ENCODE data around the gene MRPL24.
"Not testable (repeated sequence)": the region's sequence is repeated elsewhere in the genome, so short reads cannot be mapped to it uniquely, and the experiment has no call there.

The MRPL24 gene
- 12.9 to 45.0 (median 20.9) reads per million in 17 experiments for total RNA-seq

DNA sequence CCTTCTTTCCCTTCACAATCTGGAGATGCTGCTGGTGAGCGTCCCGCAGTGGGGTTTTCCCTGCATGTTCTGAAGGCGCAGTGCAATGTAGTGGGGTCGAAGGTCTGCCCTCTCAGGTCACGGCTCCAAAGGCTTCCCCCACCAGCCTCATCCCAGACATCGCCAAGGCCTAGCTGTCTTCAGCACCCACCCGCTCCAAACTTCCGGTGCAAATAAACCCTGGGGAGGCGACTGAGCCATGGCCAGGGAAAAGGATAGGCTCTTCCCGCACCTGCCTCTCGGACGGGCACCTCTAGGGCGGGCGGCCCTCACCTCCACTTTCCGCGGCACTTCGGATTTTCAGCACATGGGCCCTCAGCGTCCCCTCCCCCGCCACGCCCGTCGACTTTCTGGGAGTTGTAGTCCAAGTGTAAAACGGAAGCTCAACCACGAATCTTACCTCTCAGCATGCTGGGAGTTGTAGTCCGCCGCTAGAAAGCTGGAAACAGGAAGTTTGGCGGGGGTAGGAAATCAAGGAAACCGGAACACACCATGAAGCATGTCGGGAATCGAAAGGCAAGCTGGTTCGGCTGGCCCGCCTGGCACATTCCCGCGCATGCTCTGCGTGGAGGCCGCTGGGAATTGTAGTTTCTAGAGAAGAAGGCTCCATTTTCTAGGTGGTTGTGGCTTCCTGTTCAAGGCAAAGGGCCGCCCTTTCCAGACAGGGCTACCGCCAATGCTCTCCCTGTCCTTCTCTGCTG, at the start of gene MRPL24:
MRPL24 (minus strand) TSS at position 348 of the 740 bp plus-strand sequence. CDS start 2,384 bp downstream, outside the sequence.
- DNase-seq: peak; percentile 97 to 99 (median 98)

DNA sequence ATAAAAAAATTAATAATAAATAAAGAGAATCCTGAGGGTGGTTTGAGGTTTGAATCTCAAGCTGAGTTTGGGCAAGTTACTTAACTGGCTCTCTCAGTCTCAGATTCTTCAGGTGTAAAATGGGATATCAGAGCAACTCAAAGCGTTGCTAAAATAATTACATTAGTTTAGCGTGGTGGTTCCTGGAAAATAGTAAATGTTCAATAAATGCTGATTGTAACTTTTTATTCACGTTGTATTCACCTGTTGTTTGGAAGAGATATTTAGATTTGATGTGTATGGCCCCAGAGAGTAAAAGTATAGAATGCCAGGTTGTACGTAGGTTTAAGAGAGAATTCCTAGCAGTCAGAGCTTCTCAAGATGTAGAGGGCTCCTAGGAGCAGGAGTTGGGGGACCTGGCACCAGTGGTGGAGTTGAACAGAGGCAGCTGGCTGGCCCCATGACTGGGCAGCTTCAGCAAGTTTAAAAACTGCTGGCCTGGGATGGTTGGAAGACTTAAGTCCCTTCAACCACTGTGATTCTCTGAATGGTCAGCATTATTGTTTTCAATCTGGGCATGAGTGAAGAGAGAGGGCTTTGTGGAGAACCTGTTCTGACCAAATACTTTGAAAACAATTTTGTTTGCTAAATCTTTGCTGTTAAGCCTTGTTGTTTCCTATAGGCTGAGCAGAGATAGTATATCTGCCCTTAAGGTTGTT, 48.9 kb upstream of the MRPL24 start:
- DNase-seq: no peak

DNA sequence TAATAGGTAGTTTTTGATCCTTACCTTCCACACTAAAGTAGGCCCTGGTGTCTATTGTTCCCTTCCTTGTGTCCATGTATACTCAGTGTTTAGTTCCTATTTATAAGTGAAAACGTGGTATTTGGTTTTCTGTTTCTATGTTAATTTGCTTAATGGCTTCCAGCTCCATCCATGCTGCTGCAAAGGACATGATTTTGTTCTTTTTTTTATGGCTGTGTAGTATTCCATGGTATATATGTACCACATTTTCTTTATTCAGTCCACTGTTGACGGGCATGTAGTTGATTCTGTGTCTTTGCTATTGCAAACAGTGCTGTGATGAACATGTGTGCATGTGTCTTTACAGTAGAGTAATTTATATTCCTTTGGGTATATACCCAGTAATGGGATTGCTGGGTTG, 47.2 kb upstream of the MRPL24 start:
- DNase-seq: no peak

DNA sequence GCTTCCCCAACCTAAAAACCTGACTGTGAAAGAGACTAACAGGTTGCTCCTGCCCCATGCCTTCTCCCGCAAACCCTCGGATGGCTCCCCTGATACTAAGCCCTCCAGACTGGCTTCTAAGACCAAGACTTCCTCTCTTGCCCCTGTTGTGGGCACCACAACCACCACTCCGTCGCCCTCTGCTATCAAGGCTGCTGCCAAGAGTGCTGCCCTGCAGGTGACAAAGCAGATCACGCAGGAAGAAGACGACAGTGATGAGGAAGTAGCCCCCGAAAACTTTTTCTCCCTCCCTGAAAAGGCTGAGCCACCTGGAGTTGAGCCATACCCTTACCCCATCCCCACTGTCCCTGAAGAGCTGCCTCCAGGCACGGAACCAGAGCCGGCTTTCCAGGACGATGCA, 45.8 kb upstream of the MRPL24 start:
- no peak for DNase-seq

DNA sequence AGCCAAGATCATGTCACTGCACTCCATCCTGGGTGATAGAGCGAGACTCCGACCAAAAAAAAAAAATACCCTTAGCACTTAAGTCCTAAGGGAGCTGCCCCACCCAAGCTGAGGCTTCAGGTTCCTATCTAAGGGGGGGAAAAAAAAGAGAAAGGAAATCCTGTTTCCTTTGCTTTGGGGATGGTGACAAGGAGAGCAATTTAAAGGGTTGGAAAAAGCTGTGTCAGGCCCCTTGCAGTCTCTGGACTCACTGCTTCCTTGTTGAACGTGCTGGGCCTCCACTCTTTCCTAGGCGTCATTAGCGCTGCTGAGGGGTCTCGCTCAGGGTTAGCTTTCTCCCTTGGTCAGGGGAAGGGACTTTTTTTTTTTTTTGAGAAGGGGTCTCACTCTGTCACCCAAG, 44.6 kb upstream of the MRPL24 start:
- no peak for DNase-seq

DNA sequence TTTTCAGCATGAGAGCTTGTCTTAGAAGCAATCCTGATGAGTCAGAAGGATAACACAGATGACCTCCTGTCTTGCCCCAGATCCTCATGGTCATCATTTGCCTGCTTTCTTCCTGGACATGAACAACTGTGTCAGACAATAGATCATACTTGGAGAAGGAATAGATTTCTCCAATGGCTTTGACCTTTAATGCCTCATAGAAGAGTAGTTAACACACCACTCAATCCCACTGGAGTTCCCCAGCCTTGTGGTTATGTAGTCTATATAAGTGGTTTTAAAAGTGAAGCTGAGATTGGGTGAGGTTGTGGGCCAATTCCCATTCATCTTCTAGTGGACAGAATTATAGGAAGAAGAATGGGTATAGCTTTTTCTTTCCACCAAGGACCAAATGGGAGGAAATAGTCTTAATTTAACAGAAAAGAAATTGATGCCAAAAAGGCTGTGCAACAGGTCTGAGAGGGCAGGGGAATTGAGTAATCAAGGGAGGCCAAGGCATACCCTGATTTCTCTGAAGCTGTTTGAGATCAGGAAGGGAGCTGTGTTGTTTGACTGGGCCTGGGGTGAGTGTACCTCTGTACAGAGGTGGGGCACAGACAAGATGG, 40.8 kb upstream of the MRPL24 start:
- peak; percentile 17 to 65 (median 29) for DNase-seq

DNA sequence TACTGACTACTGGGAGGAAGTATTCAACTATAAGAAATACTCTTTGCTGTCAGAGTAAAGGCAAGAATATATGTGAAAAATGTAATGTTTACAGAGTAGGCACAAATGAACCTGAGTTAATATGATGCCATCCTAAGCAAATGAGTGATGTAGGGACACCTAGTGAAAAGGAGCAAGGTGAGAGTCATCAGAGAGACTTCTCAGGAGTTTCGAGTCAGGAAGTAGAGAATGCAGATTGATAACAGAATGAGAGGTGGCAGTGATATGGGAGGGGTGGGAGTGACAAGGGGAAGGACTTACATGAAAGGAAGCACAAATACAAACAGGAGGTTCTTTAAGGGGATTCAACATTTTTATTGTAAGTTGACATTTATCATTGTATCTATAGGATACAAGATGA, 36.7 kb upstream of the MRPL24 start:
- no peak for DNase-seq

DNA sequence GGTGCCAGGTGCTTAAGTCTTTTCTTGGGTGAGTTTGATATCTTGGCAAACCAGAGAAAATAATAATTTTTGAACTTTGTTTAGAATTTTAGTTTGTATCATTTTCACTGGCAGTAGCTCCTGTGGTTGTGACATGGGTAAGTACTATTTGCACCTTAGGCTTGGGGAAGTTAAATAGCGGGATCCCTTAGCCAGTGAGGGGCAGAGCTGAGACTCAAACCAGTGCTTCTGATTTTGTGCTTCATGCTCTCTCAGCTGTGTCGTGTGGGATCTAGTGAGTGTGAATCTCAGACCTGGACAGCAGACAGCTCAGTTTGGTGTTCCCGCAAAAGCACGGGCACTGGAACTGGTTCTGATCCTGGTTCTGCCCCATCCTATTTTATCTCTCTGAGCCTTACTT, 36.1 kb upstream of the MRPL24 start:
- no peak for DNase-seq

DNA sequence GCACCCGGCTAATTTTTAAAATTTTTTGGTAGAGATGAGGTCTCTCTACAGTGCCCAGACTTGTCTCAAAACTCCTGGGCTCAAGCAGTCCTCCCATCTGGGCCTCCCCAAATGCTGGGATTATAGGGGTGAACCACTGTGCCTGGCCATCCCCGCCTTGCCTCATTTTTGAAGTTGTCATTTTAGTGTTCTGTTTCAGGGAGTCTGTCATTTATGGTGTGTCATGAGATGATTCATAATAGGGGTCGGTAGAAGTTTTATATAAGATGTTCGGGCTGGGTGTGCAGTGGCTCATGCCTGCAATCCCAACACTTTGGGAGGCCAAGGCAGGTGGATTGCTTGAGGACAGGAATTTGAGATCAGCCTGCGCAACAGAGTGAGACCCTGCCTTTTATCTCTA, 34.9 kb upstream of the MRPL24 start:
- DNase-seq: no peak

DNA sequence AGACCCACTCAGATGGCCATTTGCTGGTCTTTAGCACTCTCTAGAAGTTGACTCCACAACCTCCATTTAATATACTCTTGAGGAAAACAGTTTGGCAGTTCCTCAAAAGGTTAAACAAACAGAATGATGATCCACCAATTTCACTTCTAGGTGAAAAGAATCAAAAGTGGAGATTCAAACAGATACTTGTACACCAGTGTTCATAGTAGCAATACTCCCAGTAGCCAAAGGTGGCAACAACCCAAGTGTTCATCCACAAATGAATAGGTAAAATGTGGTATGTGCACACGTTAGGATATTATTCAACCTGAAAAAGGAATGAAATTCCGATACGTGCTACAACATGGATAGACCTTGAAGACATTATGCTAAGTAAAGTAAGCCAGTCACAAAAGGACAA, 32.7 kb upstream of the MRPL24 start:
- no peak for DNase-seq

DNA sequence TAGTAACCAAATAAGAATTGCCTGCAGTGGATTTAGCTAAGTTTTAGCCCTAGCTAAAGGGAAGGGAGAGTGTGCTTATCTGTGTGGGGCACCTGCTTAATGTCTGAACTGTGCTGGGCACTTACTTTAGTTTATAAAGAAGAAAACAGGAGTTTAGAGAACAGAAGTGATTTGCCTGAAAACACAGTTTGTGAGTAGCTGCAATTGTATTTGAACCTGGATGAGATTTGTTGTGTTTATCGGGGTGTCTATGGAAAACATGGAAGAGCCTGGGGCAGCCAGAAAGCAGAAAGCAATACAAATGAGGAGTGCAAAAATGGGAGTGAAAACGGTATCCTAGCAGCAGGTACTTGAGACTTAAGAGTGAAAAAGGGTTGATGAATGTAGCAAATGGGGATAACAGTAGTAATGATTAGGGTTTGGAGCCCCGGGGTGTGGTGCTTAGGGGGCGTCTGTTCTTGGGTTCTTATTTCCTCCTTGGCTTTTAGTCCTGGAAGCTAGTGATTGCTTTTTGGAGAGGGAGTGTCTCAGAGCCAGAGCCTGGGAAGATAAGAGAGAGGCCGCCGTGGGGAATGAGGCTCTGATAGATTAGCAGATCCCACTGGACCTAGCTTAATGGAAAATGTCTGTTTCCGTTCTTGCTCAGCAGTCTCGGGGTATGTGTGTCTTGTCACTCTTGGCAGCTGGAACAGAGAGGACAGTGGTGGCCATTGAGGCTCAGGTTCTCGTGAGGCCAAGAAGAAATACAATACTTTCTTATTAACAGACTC, 32.0 kb upstream of the MRPL24 start:
- no peak for DNase-seq

DNA sequence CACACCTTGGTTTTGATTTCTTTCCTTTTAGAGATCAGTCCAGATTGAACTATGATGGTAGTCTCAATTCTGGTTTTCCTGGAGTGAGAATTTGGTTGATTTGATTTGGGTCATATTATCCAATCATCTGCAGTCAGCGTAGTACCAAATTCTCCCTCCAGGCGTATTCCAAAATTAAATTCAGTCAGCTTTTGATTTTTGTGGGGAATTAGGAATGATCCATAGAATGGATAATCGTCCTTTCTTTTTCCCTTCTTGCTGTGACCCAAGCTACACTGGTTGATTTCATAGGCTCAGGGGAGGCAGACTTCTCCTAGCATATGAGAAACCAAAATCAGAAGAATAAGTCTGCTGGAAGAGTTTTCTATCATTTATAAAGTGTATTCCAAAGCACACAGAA, 31.3 kb upstream of the MRPL24 start:
- DNase-seq: no peak

DNA sequence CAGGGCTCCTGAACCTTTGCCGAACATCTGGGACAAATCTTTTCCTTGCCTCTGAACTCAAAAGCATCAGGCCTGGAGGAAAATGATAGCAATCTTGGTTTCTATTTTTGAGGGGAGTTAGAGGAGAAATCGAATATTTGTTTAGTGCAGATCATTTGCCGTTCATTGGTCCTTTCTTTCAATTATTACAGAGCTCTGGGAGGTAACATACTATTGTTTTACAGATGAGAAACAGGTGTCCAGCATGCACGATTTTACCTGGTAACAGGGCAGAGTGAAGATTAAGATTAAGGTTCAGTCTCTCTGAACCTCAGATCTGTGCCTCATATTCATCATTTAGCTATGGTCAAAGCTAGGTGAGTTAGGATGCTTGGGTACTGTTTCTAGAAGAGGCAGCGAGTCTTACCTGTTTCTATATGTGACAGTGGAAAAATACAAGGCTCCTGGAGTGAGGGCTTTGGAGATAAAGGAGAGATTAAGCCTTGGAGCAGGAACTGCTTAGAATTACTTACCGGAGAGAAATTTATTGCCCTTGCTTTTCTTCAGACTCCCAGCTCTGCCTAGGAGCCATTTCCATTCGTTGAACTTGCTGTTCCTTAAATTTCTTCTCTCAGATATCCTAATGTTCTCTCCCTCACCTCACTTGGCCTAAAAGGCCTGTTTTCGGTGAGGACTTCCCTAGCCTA, 27.9 kb upstream of the MRPL24 start:
- DNase-seq: peak in 1 of 4 experiments; percentile 22

DNA sequence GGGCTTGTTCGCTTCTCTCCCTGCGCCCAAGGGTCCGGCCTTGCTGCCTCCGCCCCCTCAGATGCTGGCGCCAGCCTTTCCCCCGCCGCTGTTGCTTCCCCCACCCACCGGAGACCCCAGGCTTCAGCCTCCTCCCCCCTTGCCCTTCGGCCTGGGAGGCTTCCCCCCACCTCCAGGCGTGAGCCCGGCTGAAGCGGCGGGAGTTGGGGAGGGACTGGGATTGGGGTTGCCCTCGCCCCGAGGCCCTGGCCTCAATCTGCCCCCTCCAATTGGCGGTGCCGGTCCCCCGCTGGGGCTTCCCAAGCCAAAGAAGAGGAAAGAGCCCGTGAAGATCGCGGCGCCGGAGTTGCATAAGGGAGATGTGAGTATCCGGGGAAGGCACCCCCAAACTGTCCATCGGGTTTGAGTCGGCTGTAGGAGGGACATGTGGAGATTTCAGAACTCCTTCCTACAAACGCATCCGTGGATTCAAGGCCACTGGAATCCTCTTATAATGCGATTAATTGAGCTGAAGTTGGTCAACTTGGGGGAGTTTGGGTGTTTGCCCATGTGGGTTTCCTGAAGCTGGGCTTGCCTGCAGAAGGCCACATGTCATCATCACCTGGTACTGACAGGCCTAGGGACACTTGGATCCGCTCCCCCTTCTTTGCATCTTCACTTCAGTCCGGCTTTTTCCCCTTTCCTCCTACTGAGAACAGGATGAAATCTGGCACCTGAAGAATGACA, 27.2 kb upstream of the MRPL24 start:
- DNase-seq: peak; percentile 33 to 68 (median 42)

DNA sequence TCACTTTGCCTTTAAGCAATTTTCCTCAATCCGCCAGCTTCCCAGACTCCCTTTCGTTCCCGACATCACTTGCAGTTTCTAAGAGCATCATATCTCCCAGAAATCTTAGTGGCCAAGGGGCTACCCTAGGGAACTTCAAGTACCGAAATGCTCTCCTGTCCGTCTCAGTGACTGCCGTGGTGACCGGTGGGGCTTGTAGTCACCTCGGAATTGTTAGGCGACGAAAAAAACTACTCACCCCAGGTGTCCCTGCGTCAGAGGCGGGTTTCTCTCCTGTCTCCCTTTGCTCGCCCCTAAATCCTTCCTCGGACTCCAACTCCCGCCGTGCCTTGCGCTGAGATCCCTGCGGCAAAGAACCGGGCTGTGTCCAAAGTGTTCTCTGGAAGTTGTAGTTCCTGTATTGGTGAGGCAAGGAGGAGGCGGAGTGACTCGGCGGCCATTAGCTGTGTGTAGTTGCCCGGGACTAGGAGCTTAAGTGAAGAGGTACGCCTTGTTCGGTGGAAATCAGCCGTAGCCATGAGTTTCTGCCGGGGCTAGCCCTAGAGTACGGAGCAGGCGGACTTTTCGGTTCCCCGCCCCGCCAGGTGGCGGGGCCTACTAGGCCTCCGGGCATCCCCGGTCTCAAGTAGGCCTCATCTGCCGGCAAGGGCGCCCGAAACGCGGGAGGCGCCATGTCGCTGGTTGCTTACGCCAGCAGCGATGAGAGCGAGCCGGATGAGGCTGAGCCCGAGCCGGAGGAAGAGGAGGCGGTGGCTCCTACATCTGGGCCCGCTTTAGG, 26.4 kb upstream of the MRPL24 start, which contains the start of gene PRCC:
PRCC (plus strand) TSS at position 435 of the 778 bp plus-strand sequence; CDS start at position 672, 237 bp downstream.
- DNase-seq: peak; percentile 98 to 100 (median 98)

DNA sequence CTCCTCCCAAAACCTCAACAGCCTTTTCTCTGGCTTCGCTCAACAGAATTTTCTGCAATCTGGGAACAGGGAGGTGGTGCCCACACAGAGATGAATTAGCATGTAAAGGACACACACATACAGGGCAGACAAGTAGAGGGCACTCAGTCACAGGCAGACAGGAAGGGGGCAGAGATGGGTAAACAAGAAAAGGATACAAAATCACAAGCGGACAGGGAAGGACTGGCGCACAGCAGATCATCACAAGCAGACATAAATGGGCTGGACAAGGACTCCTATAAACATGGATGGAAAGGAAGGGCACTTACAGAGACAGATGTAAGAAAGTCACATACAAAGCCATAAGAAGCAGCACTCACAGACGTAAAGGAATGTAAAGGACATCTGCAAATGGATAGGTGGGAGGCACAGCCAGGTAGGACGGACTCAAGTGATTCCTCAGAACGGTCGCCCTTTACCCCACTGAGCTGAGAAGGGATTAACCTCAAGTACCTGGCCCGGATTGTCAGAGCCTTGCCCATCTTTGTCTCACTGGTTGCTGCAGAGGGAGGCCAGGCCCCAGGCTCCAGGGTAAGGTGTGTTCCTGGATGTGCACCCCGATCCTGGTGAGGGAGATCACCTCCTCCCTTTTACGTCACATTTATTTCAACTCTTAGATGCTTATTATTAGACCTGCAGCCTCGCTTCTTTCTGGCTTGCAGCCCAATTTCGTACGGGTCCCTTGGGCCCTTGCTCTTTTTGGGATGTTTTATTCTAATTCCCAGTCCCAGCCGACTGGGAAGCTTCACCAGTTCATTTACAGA, 25.6 kb upstream of the MRPL24 start:
- no peak for DNase-seq

DNA sequence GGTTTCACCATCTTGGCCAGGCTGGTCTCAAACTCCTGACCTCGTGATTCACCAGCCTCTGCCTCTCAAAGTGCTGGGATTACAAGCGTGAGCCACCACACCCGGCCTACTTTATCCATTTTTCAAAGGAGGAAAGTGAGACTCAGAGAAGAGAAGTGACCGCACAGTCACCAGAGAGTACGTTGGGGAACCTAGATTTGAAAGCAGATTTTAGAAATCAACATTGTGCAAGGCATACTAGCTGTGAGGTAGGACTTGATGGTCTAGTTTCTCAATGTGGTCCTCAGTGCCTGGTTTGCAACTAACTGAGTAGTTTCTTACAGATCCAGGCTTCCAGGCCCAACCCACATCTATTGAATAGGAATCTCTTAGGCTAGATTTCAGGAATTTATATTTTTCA, 24.8 kb upstream of the MRPL24 start:
- peak in 3 of 4 experiments; percentile 47 to 68 (median 48) for DNase-seq

DNA sequence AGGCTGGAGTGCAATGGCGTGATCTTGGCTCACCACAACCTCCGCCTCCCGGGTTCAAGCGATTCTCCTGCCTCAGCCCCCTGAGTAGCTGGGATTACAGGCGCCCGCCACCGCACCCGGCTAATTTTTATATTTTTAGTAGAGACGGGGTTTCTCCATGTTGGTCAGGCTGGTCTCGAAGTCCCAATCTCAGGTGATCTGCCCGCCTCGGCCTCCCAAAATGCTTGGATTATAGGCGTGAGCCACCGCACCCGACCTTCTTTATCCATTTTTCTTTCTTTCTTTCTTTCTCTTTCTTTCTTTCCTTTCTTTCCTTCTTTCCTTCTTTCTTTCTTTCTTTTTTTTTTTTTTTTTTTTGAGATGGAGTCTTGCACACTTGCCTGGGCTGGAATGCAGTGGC, 24.2 kb upstream of the MRPL24 start:
- not testable (repeated sequence) for DNase-seq

DNA sequence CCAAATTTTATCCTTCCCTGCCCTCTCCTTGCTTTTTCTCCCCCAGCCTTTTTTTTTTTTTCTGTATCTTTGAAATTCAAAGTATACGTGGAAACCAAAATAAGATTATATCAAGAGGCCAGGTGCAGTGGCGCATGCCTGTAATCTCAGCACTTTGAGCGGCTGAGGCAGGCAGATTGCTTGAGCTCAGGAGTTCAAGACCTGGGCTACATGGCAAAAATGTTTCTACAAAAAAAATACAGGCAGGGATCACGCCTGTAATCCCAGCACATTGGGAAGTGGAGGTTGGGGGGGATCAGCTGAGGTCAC, 19.9 kb upstream of the MRPL24 start:
- DNase-seq: no peak
